HEK293T (cell line): ENCODE measurements around the gene STARD13.

Experiments
- PKNOX1 ChIP-seq: fragments of 450-650 bp; IDR thresholded peaks from 2 replicates; pipeline ENCODE4 v1.6.1; 2016
- SUZ12 ChIP-seq: fragments of 450-650 bp; IDR thresholded peaks from 2 replicates; pipeline ENCODE4 v1.6.1; 2016; ENCODE audit warnings: mild to moderate bottlenecking
- TARDBP ChIP-seq: fragments of 450-650 bp; IDR thresholded peaks from 2 replicates; pipeline ENCODE4 v1.6.1; 2016

- TF ChIP-seq SUZ12 = no peak
- no peak for TF ChIP-seq PKNOX1
- no peak for TF ChIP-seq TARDBP
Measured at GRCh38 chr13:33175991-33176390, 109.6 kb downstream of the STARD13 start.
